ENCODE data around the gene ATXN1.

- no peak for TF ChIP-seq CTCF (IDR thresholded peaks at IDR 0.05; ENCODE audit: insufficient read depth, low read length, poor library complexity, severe bottlenecking)
- no peak for TF ChIP-seq EZH2phosphoT487 (conservative IDR thresholded peaks at IDR 0.05; ENCODE audit: low read length)
Observed at GRCh38 chr6:16406966-16407365, 354.3 kb downstream of the ATXN1 start.
